ENCODE results near the gene BAIAP2L1.

BAIAP2L1 gene

DNA sequence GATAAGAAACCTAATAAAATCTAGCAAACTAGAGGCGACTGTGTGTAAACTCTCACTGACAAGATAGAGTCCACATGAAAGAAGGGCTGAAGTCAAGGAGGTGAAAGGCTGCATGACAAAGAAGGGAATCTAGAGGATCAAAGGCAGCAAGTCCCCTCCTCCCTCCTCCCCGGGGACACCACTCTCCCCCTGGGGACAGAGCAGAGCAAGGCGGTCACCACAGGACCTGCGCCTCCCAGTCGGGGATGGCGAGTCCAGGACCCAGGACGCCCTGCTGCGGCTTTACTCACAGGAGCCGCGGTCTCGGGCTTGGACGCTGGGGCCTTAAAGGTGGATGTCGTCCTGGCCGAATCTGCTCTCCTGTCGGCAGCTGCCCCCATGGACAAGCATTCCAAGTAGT is 97.0 kb downstream of the BAIAP2L1 start:
- H2BK12ac ChIP-seq (ENCODE audit: low read length) = no peak overlapping the region
- H2BK5ac ChIP-seq (ENCODE audit: low read length) = no peak overlapping the region
- H3K4me3 ChIP-seq (ENCODE audit: low read length in 2 of 2) = peak overlapping the region in 1 of 2 donors; percentile 40
- H3K27ac ChIP-seq (replicated peaks; ENCODE audit: low read length) = no peak overlapping the region
- H3K4me2 ChIP-seq (ENCODE audit: insufficient read depth, low read length, poor library complexity, severe bottlenecking) = no peak overlapping the region
- no peaks in the 10 kb centered on the region for H3K9me3 ChIP-seq (replicated peaks in 1 of 2; ENCODE audit: control insufficient read depth in 2 of 2, insufficient read depth in 1 of 2, low read depth in 1 of 2, low read length in 2 of 2)
- peaks cover 0 to 28% of the 10 kb centered on the region in 2 donors for H3K36me3 ChIP-seq (replicated peaks in 1 of 2; ENCODE audit: control insufficient read depth in 2 of 2, insufficient read depth in 2 of 2, low read length in 2 of 2)
- H4K91ac ChIP-seq (ENCODE audit: low read depth, low read length, poor library complexity) = no peak overlapping the region
- no peaks in the 10 kb centered on the region for H3K27me3 ChIP-seq (ENCODE audit: control insufficient read depth in 3 of 3, insufficient read depth in 3 of 3, low read depth in 1 of 3, low read length in 3 of 3)
- H3K4me1 ChIP-seq (ENCODE audit: control insufficient read depth in 2 of 2, insufficient read depth in 1 of 2, low read depth in 1 of 2, low read length in 2 of 2) = peaks cover 0 to 11% of the 10 kb centered on the region in 2 donors
- no peak overlapping the region for H3K9ac ChIP-seq (ENCODE audit: low read depth, low read length, poor library complexity)
- H4K8ac ChIP-seq (ENCODE audit: low read depth, low read length) = no peak overlapping the region
- WGBS, 2 donors (ENCODE audit: extremely low coverage in 2 of 2, insufficient read length in 2 of 2, insufficient replicate concordance in 1 of 2) = no CpG with 5 or more reads among the region's 15 CpGs
- H3K79me1 ChIP-seq (ENCODE audit: low read depth, low read length) = peaks cover 3% of the 10 kb centered on the region
- no peak overlapping the region for H2AFZ ChIP-seq (ENCODE audit: low read length)
- no peak overlapping the region for H2BK120ac ChIP-seq (ENCODE audit: low read depth, low read length)
- no peak overlapping the region for H2BK15ac ChIP-seq (ENCODE audit: low read length)
- H3K23ac ChIP-seq (ENCODE audit: low read depth, low read length, poor library complexity) = no peak overlapping the region
- H3K14ac ChIP-seq (ENCODE audit: low read length) = no peak overlapping the region
- no peak for DNase-seq (ENCODE audit: low spot score)
- no peak overlapping the region for H3K18ac ChIP-seq (ENCODE audit: low read length)
- no peak overlapping the region for H3K4ac ChIP-seq (ENCODE audit: low read length)
- no peak overlapping the region for H2AK5ac ChIP-seq (ENCODE audit: low read depth, low read length)

DNA sequence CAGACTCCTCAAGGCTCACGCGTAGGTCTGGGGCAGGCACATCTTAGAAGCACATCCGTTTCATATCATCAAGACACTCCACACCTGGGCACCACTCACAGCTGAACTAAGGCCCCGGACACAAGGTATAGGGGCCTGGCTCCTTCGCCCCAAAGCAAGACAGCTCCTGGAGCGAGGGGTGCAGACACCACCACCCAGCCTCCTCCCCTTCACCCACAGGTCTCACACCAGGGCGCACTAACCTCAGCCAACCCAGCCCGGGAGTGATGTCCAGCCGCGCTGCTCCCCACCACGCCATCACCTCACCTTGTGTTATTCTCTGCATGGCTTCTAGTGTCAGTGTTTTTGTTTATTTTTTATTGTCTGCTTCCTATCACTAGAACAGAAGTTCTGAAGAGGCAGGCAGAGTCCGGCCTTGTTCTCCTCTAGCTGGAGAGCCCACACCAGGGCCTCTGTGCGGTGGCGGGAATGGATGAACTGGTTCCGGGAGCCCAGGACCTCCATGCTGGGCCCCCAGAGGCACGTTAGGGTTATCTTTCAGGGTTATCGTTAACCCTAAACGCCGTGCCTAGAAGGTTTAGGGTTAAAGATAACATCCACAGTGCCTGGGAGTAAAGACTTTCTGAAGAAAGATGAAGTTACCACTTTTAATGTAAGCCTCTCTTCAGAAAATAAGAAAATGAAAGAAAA is 97.6 kb downstream of the BAIAP2L1 start:
- no peaks in the 10 kb centered on the region for H3K9me3 ChIP-seq (replicated peaks in 1 of 2; ENCODE audit: control insufficient read depth in 2 of 2, insufficient read depth in 1 of 2, low read depth in 1 of 2, low read length in 2 of 2)
- H3K4me2 ChIP-seq (ENCODE audit: insufficient read depth, low read length, poor library complexity, severe bottlenecking) = no peak overlapping the region
- H3K27ac ChIP-seq (replicated peaks; ENCODE audit: low read length) = no peak overlapping the region
- peaks cover 3% of the 10 kb centered on the region for H3K79me1 ChIP-seq (ENCODE audit: low read depth, low read length)
- WGBS, 2 donors (ENCODE audit: extremely low coverage in 2 of 2, insufficient read length in 2 of 2, insufficient replicate concordance in 1 of 2) = no CpG with 5 or more reads among the region's 19 CpGs
- no peak overlapping the region for H3K4me3 ChIP-seq (ENCODE audit: low read length in 2 of 2)
- H2AFZ ChIP-seq (ENCODE audit: low read length) = no peak overlapping the region
- H2BK120ac ChIP-seq (ENCODE audit: low read depth, low read length) = no peak overlapping the region
- peak overlapping the region; percentile 47 for H3K14ac ChIP-seq (ENCODE audit: low read length)
- H3K4ac ChIP-seq (ENCODE audit: low read length) = no peak overlapping the region
- peak overlapping the region; percentile 32 for H3K9ac ChIP-seq (ENCODE audit: low read depth, low read length, poor library complexity)
- H2BK15ac ChIP-seq (ENCODE audit: low read length) = no peak overlapping the region
- H3K36me3 ChIP-seq (replicated peaks in 1 of 2; ENCODE audit: control insufficient read depth in 2 of 2, insufficient read depth in 2 of 2, low read length in 2 of 2) = peaks cover 0 to 28% of the 10 kb centered on the region in 2 donors
- H4K91ac ChIP-seq (ENCODE audit: low read depth, low read length, poor library complexity) = no peak overlapping the region
- no peak overlapping the region for H4K8ac ChIP-seq (ENCODE audit: low read depth, low read length)
- H2BK12ac ChIP-seq (ENCODE audit: low read length) = no peak overlapping the region
- no peak overlapping the region for H2BK5ac ChIP-seq (ENCODE audit: low read length)
- H3K4me1 ChIP-seq (ENCODE audit: control insufficient read depth in 2 of 2, insufficient read depth in 1 of 2, low read depth in 1 of 2, low read length in 2 of 2) = peaks cover 0 to 11% of the 10 kb centered on the region in 2 donors
- no peaks in the 10 kb centered on the region for H3K27me3 ChIP-seq (ENCODE audit: control insufficient read depth in 3 of 3, insufficient read depth in 3 of 3, low read depth in 1 of 3, low read length in 3 of 3)
- H3K18ac ChIP-seq (ENCODE audit: low read length) = no peak overlapping the region
- no peak for DNase-seq (ENCODE audit: low spot score)
- no peak overlapping the region for H2AK5ac ChIP-seq (ENCODE audit: low read depth, low read length)
- no peak overlapping the region for H3K23ac ChIP-seq (ENCODE audit: low read depth, low read length, poor library complexity)

DNA sequence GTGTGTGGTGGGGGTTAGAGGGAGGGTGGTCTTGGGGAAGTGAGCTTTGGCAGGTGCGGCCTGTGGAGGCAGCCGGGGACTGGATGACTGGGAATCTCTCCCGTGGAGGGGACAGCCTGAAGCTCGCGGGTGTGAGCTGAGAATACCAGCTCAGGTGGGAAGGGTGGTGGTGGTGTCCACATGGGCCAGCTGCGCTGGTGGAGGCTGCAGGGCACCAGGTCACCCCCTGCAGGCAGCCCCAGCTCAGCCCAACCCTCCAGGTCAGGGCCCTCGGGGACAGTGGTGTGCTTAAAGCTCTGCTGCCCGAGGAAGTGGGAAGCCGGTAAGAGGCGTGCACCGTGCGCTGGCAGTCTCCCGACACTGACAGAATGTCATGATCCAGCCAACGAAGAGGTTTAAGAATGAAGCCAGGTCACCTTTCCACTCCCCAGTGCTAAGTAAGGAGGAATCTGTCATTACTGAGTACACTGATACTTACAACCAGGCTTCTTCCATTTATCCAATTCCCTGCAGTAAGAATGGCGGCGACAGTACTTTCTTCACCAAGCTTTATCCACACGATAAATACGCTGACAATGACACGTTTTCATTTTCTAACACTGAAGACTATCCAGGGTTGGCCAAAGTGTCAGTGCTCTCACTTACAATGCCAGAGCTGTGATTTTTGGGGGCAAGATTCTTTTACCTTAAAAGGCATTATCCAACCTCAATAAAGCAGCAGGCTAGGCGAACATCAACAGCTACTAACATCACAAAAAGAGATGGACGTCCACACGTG is 99.0 kb downstream of the BAIAP2L1 start:
- H4K8ac ChIP-seq (ENCODE audit: low read depth, low read length) = no peak overlapping the region
- no peak overlapping the region for H3K4ac ChIP-seq (ENCODE audit: low read length)
- no peak overlapping the region for H3K23ac ChIP-seq (ENCODE audit: low read depth, low read length, poor library complexity)
- H3K4me3 ChIP-seq (ENCODE audit: low read length in 2 of 2) = no peak overlapping the region
- no peak overlapping the region for H2AK5ac ChIP-seq (ENCODE audit: low read depth, low read length)
- H3K4me1 ChIP-seq (ENCODE audit: control insufficient read depth in 2 of 2, insufficient read depth in 1 of 2, low read depth in 1 of 2, low read length in 2 of 2) = peaks cover 0 to 11% of the 10 kb centered on the region in 2 donors
- peaks cover 4% of the 10 kb centered on the region for H3K79me1 ChIP-seq (ENCODE audit: low read depth, low read length)
- H3K9ac ChIP-seq (ENCODE audit: low read depth, low read length, poor library complexity) = no peak overlapping the region
- no peak overlapping the region for H3K18ac ChIP-seq (ENCODE audit: low read length)
- H2BK12ac ChIP-seq (ENCODE audit: low read length) = no peak overlapping the region
- no peak overlapping the region for H3K14ac ChIP-seq (ENCODE audit: low read length)
- H3K36me3 ChIP-seq (replicated peaks in 1 of 2; ENCODE audit: control insufficient read depth in 2 of 2, insufficient read depth in 2 of 2, low read length in 2 of 2) = peaks cover 0 to 23% of the 10 kb centered on the region in 2 donors
- no peak overlapping the region for H2BK5ac ChIP-seq (ENCODE audit: low read length)
- H2AFZ ChIP-seq (ENCODE audit: low read length) = no peak overlapping the region
- no peak overlapping the region for H2BK120ac ChIP-seq (ENCODE audit: low read depth, low read length)
- H3K4me2 ChIP-seq (ENCODE audit: insufficient read depth, low read length, poor library complexity, severe bottlenecking) = no peak overlapping the region
- no peak overlapping the region for H4K91ac ChIP-seq (ENCODE audit: low read depth, low read length, poor library complexity)
- H3K9me3 ChIP-seq (replicated peaks in 1 of 2; ENCODE audit: control insufficient read depth in 2 of 2, insufficient read depth in 1 of 2, low read depth in 1 of 2, low read length in 2 of 2) = no peaks in the 10 kb centered on the region
- H3K27ac ChIP-seq (replicated peaks; ENCODE audit: low read length) = no peak overlapping the region
- DNase-seq (ENCODE audit: low spot score) = no peak
- no peaks in the 10 kb centered on the region for H3K27me3 ChIP-seq (ENCODE audit: control insufficient read depth in 3 of 3, insufficient read depth in 3 of 3, low read depth in 1 of 3, low read length in 3 of 3)
- no peak overlapping the region for H2BK15ac ChIP-seq (ENCODE audit: low read length)
- no CpG with 5 or more reads among the region's 22 CpGs for WGBS, 2 donors (ENCODE audit: extremely low coverage in 2 of 2, insufficient read length in 2 of 2, insufficient replicate concordance in 1 of 2)
